ENCODE data around the gene DENND6B.

GRCh38 chr22:50302564-50302963, 24.2 kb downstream of the DENND6B start:
- no peak for TF ChIP-seq CTCF (IDR thresholded peaks at IDR 0.05; ENCODE audit: low read length)
- no peak for TF ChIP-seq EZH2 (optimal IDR thresholded peaks at IDR 0.05; ENCODE audit: low read depth, low read length)
- no peak for TF ChIP-seq EZH2phosphoT487 (IDR thresholded peaks at IDR 0.05; ENCODE audit: low read length)

Data from MM.1S (cell line).